ENCODE data around the gene FBXW10. TPM values are rescaled to one million over a fixed set of nuclear protein-coding genes. Genes with fewer than 3 reads are reported as not detected.
"Not testable (repeated sequence)": the region's sequence is repeated elsewhere in the genome, so short reads cannot be mapped to it uniquely, and the experiment has no call there.

The FBXW10 gene
- under 0.01 TPM in 1 of 2 replicates, not detected in the other for total RNA-seq

DNA sequence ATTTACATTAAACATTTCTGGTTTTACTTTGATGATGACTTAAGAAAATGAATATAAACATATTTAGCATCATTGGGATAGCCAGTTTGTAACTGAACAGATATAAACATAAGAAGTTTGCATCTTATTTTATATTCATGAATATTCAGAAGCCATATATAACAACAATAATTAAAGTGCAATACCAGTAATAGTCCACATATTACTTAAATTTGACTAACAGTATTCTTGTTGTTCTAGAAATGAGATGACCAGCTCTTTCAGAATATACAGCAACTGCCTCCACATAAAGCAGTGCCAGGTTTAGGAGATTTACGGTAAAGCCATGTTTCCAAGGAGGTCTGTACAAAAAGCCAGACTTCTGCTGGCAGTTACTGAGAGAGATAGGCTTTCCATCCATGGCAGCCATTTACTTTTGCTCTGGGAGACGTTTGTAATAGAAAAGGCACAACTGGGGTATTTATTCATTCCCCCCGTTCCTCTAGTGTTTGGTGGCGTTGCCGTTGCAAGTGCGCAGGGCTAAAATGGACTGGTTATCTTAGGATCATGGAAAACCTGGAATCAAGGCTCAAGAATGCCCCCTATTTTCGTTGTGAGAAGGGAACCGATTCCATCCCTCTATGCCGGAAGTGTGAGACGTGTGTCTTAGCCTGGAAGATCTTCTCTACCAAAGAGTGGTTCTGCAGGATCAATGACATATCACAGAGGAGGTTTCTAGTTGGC is at the start of gene FBXW10:
TSS of gene FBXW10 (plus strand) at position 356 of the 723 bp plus-strand sequence. CDS start at position 547, 191 bp downstream.
- DNase-seq (ENCODE audit: low read depth, low spot score), result not testable (repeated sequence)

DNA sequence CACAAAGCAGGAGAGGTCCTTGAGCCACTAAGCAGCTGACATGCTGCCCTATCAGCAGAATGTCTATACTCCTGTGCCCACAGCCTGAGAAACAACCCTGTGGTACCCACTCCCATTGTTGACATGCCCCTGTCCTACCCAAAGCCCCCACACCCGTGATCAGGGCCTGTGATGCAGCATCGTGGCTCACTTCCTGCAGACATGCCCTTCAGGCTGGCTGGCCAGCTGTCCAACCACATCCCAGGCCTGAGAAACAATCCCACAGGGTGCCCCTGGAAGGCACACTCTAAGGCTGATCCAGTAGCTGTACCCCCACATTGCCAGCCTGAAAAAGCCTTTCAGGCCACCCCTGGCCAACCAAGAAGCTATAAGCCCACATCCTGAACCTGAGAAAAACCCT is 48.7 kb upstream of the FBXW10 start:
- not testable (repeated sequence) for DNase-seq (ENCODE audit: low read depth, low spot score)

DNA sequence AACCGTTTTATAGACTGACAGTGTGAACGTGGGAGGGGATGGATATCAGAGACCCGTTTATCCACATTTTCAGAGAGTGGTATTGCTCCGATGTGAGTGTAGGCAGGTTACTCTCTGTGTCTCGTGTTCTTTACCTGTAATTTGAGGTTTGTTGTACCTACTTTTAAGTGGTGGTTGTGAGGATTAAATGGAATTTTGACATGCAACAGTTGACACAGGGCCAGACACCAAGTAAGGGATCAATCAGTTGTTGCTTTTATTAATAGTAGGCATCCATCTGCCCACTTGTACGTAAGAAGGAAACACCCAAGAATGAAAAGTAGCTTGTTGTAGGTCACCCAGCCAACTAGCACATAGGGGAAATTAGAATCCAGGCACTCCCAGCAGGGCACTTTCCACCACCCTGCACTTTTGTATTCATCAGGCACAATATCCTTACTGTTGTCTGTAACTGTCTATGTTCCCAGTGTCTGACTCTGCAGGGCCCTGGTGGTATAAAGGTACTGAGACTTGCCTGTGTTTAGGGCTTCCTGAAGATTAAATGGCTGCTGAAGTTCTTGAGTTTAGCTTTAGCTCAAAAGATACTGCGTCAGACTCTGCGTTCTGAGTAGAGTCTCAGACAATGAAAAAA is 45.3 kb upstream of the FBXW10 start:
- not testable (repeated sequence) for DNase-seq (ENCODE audit: low read depth, low spot score)

GRCh38 chr17:18705955-18706354 is 37.9 kb upstream of the FBXW10 start:
- DNase-seq (ENCODE audit: low read depth, low spot score), result not testable (repeated sequence)

- DNase-seq (ENCODE audit: low read depth, low spot score), result not testable (repeated sequence)
Observed at GRCh38 chr17:18708215-18708614, 35.6 kb upstream of the FBXW10 start.

DNA sequence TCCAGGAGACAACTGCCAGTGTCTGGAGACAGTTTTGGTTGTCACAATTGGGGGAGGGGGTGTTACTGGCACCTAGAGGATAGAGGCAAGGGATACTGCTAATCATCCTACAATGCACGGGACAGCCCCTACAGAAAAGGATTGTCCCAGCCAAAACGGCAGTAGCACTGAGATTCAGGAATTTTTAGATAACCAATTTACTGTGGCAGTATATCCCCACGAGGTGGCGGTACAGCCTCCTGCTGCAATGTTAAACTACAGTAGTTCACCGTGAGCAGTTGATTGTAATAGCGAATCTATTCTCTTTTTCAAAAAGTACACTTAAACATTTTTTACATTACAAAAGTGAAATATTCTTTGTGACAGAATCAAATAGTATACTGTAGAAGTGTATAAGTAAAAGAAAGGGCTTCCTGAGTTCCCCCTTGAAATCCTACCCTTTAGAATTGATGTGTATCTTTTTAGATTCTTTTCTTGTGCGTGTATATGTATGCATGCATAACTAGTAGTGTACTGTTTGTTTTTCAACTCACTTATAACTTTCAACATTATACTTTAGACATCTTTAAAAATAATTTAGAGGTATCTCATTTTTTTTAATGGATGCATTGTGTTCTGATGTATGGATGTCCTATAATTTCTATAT is 31.4 kb upstream of the FBXW10 start:
- not testable (repeated sequence) for DNase-seq (ENCODE audit: low read depth, low spot score)

GRCh38 chr17:18718643-18719427 is 25.0 kb upstream of the FBXW10 start:
- not testable (repeated sequence) for DNase-seq (ENCODE audit: low read depth, low spot score)

DNA sequence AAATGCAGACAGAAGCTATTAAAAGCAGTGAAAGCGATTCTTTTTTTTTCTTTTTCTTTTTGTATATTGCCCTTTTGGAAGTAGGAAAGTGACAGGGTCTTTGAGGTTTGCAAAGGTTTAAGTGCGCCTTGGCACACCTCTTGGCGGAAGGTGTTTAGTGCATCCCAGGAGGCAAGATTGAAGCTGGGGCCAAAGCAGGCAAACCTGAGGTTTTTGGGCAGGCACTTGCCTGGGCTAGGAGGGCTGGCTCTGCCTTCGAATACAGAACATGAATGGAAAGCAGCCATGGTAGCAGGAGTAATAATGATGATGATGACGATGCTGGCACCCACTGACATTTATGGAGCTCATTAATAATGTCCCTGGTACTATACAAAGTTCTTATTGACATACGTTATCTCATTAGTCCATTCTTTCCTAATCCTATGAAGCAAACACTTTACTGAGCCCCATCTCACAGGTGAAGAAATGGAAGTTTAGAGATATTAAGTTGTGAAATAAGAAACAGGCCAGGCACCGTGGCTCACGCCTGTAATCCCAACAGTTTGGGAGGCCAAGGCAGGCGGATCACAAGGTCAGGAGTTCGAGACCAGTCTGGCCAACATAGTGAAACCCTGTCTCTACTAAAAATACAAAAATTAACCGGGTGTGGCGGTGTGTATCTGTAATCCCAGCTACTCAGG is 24.3 kb upstream of the FBXW10 start:
- not testable (repeated sequence) for DNase-seq (ENCODE audit: low read depth, low spot score)

- not testable (repeated sequence) for DNase-seq (ENCODE audit: low read depth, low spot score)
Observed at GRCh38 chr17:18721775-18722547, 21.9 kb upstream of the FBXW10 start.

- DNase-seq (ENCODE audit: low read depth, low spot score), result not testable (repeated sequence)
Observed at GRCh38 chr17:18722612-18723011, 21.2 kb upstream of the FBXW10 start.

DNA sequence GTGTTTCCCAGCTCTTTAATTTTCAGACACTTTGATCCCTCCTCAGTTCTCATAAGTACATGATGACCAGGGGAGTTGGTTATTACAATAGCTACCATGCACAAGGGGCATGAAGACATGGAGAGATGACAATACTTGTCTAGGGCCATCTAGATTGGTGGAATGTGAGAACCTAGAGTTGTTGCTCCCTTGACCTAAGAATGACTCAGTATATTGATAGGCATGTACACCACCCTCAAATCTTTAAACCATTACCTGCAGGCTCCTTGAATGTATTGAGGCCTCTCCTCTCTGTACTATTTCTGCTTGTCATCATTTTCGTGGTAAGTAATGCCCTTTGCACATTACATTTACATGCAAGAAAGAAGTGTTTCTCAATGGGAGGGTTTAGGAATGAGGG is 20.3 kb upstream of the FBXW10 start:
- not testable (repeated sequence) for DNase-seq (ENCODE audit: low read depth, low spot score)

DNA sequence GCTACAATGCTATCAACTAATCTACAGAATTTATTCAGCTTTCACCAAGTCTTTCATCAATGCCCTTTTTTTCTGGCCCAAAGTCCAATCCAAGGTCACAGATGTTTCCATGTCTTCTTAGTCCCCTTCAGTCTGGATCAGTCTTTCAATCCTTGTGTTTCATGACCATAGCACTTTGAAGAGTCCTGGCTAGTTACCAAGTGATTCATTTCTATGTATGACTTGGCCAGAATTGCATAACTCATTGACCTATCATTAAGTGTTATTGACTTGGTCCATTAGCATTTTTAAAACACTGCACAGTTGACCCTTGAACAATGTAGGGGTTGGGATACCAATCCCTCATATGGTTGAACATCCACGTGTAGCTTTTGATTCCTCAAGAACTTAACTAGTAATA is 11.4 kb upstream of the FBXW10 start:
- not testable (repeated sequence) for DNase-seq (ENCODE audit: low read depth, low spot score)

GRCh38 chr17:18733350-18733749 is 10.5 kb upstream of the FBXW10 start:
- DNase-seq (ENCODE audit: low read depth, low spot score), result not testable (repeated sequence)

- DNase-seq (ENCODE audit: low read depth, low spot score), result not testable (repeated sequence)
Observed at GRCh38 chr17:18739616-18740391, 4.0 kb upstream of the FBXW10 start.

- not testable (repeated sequence) for DNase-seq (ENCODE audit: low read depth, low spot score)
Observed at GRCh38 chr17:18741228-18741627, 2.6 kb upstream of the FBXW10 start.

DNA sequence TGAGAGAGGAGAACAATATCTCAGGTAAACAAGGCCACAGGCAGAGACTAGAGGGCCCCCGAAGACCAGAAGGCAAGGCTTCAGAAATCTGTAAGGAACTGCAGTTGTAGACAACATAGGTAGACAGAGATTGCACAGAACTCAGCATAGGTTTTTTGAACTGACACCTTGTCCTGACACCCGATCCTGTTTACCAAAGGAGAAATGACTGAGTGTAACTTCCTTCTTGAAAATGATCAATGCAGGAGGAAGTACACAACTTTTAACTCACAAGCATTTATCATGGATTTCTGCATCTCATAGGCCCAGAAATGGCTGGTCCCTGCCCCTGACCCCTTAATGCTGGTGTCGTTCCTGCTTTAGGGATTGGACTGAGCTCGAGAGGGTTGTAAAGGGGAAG is 872 bp downstream of the FBXW10 start:
- not testable (repeated sequence) for DNase-seq (ENCODE audit: low read depth, low spot score)

- not testable (repeated sequence) for DNase-seq (ENCODE audit: low read depth, low spot score)
Observed at GRCh38 chr17:18746551-18746950, 2.7 kb downstream of the FBXW10 start.

GRCh38 chr17:18747501-18747900 is 3.6 kb downstream of the FBXW10 start:
- not testable (repeated sequence) for DNase-seq (ENCODE audit: low read depth, low spot score)

GRCh38 chr17:18750242-18750641 is 6.4 kb downstream of the FBXW10 start:
- not testable (repeated sequence) for DNase-seq (ENCODE audit: low read depth, low spot score)

Measured in pulmonary artery endothelial cell (primary cell).